ENCODE results near the gene HBD. TPM values are rescaled to one million over a fixed set of nuclear protein-coding genes. Genes with fewer than 3 reads are reported as not detected.

Gene HBD
- total and polyA plus RNA-seq, 9 of the 15 experiments (the other 6 are each of a cell fraction or from before 2014, with no cell fraction given), result 11.8 to 169 (median 36.0) TPM

DNA sequence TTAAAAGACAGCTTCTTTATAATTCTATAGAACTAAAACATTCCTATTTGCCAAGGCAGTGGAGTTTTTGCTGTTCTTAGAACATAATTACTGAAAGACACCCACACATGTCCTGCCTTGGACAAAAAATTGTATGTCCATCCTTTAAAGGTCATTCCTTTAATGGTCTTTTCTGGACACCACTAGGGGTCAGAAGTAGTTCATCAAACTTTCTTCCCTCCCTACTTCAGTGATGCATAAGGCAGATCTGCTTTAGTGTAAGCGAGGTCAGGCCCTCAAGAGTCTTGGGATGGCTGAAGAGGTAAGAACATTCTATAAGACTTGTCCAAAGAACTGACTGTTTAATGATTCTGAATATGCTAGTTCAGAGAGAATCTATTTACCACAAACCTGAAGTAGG, 29.5 kb downstream of the HBD start (continued):
- TF ChIP-seq, protein P1, sequence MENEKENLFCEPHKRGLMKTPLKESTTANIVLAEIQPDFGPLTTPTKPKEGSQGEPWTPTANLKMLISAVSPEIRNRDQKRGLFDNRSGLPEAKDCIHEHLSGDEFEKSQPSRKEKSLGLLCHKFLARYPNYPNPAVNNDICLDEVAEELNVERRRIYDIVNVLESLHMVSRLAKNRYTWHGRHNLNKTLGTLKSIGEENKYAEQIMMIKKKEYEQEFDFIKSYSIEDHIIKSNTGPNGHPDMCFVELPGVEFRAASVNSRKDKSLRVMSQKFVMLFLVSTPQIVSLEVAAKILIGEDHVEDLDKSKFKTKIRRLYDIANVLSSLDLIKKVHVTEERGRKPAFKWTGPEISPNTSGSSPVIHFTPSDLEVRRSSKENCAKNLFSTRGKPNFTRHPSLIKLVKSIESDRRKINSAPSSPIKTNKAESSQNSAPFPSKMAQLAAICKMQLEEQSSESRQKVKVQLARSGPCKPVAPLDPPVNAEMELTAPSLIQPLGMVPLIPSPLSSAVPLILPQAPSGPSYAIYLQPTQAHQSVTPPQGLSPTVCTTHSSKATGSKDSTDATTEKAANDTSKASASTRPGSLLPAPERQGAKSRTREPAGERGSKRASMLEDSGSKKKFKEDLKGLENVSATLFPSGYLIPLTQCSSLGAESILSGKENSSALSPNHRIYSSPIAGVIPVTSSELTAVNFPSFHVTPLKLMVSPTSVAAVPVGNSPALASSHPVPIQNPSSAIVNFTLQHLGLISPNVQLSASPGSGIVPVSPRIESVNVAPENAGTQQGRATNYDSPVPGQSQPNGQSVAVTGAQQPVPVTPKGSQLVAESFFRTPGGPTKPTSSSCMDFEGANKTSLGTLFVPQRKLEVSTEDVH (IDR thresholded peaks at IDR 0.05; ENCODE audit: low read depth, partially characterized antibody), result no peak
- TF ChIP-seq CHCHD3 (CRISPR knock-in tag; IDR thresholded peaks at IDR 0.05) (no peak), LCOR (CRISPR knock-in tag; IDR thresholded peaks at IDR 0.05) (no peak; the same call in 1 of the 2 replicates), HNRNPK (IDR thresholded peaks at IDR 0.05; ENCODE audit: low read depth, low read length, poor library complexity, severe bottlenecking) (no peak), TEAD1 (CRISPR knock-in tag; IDR thresholded peaks at IDR 0.05) (no peak), SAFB (IDR thresholded peaks at IDR 0.05; ENCODE audit: borderline replicate concordance, low read depth, low read length) (no peak), PRMT5 (CRISPR knock-in tag; IDR thresholded peaks at IDR 0.05) (no peak), ZBTB17 (CRISPR knock-in tag; IDR thresholded peaks at IDR 0.05) (no peak), XRCC3 (IDR thresholded peaks at IDR 0.05) (no peak), YY1 (IDR thresholded peaks at IDR 0.05; ENCODE audit: borderline replicate concordance in 1 of 3, control insufficient read depth in 1 of 3, extremely low read depth in 1 of 3, insufficient read depth in 3 of 3, insufficient read length in 1 of 3, insufficient replicate concordance in 2 of 3, low read depth in 1 of 3, low read length in 2 of 3) (no peak), JUNB (CRISPR knock-in tag; conservative IDR thresholded peaks at IDR 0.05) (no peak), MYNN (IDR thresholded peaks at IDR 0.05) (no peak), MYNN (CRISPR knock-in tag; IDR thresholded peaks at IDR 0.05) (no peak), ZFX (CRISPR knock-in tag; IDR thresholded peaks at IDR 0.05) (no peak)
- TF ChIP-seq, protein P2, sequence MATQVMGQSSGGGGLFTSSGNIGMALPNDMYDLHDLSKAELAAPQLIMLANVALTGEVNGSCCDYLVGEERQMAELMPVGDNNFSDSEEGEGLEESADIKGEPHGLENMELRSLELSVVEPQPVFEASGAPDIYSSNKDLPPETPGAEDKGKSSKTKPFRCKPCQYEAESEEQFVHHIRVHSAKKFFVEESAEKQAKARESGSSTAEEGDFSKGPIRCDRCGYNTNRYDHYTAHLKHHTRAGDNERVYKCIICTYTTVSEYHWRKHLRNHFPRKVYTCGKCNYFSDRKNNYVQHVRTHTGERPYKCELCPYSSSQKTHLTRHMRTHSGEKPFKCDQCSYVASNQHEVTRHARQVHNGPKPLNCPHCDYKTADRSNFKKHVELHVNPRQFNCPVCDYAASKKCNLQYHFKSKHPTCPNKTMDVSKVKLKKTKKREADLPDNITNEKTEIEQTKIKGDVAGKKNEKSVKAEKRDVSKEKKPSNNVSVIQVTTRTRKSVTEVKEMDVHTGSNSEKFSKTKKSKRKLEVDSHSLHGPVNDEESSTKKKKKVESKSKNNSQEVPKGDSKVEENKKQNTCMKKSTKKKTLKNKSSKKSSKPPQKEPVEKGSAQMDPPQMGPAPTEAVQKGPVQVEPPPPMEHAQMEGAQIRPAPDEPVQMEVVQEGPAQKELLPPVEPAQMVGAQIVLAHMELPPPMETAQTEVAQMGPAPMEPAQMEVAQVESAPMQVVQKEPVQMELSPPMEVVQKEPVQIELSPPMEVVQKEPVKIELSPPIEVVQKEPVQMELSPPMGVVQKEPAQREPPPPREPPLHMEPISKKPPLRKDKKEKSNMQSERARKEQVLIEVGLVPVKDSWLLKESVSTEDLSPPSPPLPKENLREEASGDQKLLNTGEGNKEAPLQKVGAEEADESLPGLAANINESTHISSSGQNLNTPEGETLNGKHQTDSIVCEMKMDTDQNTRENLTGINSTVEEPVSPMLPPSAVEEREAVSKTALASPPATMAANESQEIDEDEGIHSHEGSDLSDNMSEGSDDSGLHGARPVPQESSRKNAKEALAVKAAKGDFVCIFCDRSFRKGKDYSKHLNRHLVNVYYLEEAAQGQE (IDR thresholded peaks at IDR 0.05; ENCODE audit: borderline replicate concordance), result peak; percentile 97
- TF ChIP-seq, protein P2 (CRISPR knock-in tag; IDR thresholded peaks at IDR 0.05; ENCODE audit: low read depth), result no peak
- TF ChIP-seq, protein P3, sequence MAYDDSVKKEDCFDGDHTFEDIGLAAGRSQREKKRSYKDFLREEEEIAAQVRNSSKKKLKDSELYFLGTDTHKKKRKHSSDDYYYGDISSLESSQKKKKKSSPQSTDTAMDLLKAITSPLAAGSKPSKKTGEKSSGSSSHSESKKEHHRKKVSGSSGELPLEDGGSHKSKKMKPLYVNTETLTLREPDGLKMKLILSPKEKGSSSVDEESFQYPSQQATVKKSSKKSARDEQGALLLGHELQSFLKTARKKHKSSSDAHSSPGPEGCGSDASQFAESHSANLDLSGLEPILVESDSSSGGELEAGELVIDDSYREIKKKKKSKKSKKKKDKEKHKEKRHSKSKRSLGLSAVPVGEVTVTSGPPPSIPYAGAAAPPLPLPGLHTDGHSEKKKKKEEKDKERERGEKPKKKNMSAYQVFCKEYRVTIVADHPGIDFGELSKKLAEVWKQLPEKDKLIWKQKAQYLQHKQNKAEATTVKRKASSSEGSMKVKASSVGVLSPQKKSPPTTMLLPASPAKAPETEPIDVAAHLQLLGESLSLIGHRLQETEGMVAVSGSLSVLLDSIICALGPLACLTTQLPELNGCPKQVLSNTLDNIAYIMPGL (CRISPR knock-in tag; IDR thresholded peaks at IDR 0.05), result no peak

Measured in K562 (cell line).